ENCODE measurements around the gene TMIE.
A peak's percentile ranks its signal among the peaks of the same experiment; 100 is the strongest.

The TMIE gene

DNA sequence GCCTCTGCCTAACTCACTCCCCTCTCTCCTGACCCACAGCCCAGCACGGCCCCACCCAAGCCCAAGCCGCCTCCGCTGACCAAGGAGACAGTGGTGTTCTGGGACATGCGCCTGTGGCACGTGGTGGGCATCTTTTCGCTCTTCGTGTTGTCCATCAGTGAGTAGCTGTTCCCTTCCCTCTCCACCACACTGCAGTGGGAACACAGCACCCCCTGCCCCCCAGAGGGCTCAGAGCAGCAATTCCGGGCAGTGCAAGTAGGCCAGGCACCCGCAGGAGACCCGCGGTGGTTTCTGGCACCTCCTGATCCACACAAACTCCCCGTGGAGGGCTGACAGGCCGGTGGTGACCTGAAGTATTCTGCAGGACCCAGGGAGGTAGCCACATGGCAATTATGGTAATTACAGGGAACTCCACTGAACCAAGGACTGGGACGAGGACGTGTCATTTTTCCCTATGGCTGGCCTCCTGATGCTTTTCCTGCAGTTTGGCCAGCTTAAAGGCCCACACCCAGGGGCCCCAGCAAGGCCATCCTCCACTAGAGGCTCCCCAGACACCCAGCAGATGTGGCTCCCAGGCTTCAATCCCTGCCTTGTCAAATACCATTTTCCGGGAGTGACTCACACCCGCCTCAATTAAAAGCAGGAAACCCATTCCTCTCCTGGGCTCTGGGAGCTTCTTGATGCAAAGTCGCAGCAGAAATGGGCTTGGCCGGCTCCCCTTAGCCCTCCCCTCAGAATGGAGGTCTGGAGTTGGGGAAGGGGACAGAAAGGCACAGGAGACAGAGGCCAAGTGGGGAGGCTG lies 4.8 kb downstream of the TMIE start:
- DNase-seq (ENCODE audit: low read depth, low spot score) = peak; percentile 33
- no peak overlapping the region for H3K4me3 ChIP-seq (ENCODE audit: low read depth, low read length)
- ChIA-PET CTCF (interaction anchor here (0.7 to 6.3 kb wide), 30 partner anchors 8 to 669 kb away, joined by 3 to 161 read pairs (median 5); partner anchors contain the start of gene PRSS50), POLR2A (interaction anchor here (0.7 kb wide), 1 partner anchor 140 kb away, joined by 3 read pairs; no protein-coding TSS in a partner anchor)
- TF ChIP-seq, protein P1, sequence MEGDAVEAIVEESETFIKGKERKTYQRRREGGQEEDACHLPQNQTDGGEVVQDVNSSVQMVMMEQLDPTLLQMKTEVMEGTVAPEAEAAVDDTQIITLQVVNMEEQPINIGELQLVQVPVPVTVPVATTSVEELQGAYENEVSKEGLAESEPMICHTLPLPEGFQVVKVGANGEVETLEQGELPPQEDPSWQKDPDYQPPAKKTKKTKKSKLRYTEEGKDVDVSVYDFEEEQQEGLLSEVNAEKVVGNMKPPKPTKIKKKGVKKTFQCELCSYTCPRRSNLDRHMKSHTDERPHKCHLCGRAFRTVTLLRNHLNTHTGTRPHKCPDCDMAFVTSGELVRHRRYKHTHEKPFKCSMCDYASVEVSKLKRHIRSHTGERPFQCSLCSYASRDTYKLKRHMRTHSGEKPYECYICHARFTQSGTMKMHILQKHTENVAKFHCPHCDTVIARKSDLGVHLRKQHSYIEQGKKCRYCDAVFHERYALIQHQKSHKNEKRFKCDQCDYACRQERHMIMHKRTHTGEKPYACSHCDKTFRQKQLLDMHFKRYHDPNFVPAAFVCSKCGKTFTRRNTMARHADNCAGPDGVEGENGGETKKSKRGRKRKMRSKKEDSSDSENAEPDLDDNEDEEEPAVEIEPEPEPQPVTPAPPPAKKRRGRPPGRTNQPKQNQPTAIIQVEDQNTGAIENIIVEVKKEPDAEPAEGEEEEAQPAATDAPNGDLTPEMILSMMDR (IDR thresholded peaks at IDR 0.05; ENCODE audit: insufficient read depth, low read length, missing control alignments) = peak; percentile 27

DNA sequence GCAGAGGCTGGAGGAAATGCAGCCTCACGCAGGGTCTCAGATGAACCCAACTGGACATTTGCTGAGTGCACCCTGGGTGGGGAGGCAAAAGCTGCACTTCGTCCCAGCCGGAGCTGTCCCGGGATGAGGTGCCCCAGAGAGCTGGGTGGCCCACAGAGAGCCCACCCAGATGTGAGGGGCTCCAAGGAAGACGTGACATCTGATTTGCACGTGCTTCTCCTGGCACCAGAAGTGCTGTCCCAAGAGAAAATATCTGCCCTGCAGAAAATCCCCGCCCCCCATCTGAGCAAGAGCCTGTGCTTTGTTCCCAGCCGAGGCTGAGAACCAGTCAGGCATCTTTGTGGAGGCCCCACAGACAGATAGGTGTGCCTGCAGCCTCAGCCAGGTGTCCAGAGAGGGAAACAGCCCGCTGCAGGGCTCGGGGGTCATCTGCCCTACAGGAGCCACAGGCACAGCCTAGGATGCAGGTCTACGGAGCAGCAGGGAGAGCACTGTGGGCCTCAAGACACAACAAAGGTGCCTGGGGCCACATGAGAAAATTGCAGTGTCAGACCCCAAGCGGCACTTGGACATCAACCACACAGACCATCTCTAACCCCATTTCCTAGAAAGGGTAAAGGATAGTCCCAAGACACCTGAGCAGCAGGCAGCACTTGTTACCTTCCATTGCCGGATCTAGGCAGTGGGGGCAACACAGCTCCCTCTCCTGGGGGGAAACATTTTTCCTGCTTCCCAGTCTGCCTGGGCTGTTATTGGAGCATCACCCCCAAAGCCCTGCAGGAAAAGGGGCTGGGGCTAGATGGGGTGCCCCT lies 5.8 kb downstream of the TMIE start:
- no peak overlapping the region for H3K4me3 ChIP-seq (ENCODE audit: low read depth, low read length)
- no peak for DNase-seq (ENCODE audit: low read depth, low spot score)
- POLR2A ChIA-PET = no interaction called here
- TF ChIP-seq, protein P1 (IDR thresholded peaks at IDR 0.05; ENCODE audit: insufficient read depth, low read length, missing control alignments) = no peak
- CTCF ChIA-PET = interaction anchor here (0.8 to 6.3 kb wide), 16 partner anchors 9 to 663 kb away, joined by 3 to 161 read pairs (median 14); partner anchors contain the start of gene PRSS50

DNA sequence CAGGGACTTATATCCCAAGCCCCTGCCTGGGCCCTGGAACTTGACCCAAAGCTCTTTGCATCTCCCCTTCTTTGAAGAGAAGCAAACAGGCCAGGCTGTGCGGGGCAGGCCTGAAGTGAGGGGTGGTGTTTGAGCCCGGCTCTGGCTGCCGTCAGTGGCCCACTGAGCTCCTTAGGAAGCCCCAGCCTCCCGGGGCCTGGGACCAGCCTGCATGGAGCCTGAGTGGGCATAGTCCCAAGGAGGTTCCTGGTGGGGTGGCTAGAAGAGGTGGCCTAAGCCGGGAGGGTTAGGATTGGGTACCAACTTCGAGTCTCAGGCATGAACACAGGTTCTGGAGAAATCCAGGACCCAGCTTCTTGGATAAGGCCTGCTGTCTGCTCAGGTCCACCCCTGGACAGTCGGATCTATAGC lies 6.4 kb downstream of the TMIE start:
- ChIA-PET POLR2A (no interaction called here), CTCF (interaction anchor here (0.9 to 6.3 kb wide), 10 partner anchors 8 to 663 kb away, joined by 3 to 161 read pairs (median 29); partner anchors contain the start of gene PRSS50)
- H3K4me3 ChIP-seq (ENCODE audit: low read depth, low read length) = no peak overlapping the region
- TF ChIP-seq, protein P1 (IDR thresholded peaks at IDR 0.05; ENCODE audit: insufficient read depth, low read length, missing control alignments) = no peak
- no peak for DNase-seq (ENCODE audit: low read depth, low spot score)

DNA sequence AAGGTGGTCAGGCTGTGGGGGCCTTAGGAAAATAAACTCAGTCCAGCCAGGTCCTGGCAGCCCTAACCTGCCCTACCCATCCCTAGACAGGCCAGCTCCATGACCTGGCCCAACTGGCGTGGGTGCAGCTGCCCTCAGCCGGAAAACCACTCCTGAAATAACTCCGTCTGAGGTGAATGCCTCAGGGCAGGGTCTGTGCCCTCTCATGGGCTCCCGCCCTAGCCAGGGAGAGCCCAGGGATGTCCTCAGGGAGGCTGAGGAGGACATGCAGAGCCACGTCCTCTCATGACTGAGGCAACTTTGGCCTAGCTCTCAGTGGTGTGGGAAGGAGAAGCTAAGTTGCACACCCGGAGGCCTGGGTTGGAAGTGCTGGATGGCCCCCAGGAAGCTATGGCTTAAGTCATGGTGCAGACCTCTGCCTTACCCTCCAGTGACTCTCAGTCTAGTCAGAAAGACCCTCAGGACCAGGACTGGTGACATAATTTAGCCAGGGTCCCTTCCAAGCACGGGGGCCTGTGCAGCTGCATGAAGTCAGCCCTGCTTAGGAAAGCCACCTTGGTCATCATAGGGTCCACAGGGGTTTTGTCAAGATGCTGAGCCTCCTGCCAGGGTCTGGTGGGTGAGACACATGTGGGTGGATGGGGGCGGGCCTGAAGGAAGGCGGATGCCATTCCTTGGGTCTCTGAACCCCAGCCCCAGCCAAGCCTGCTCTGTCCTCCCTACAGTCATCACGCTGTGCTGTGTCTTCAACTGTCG lies 7.4 kb downstream of the TMIE start:
- TF ChIP-seq, protein P1 (IDR thresholded peaks at IDR 0.05; ENCODE audit: insufficient read depth, low read length, missing control alignments) = no peak
- no peak for DNase-seq (ENCODE audit: low read depth, low spot score)
- H3K4me3 ChIP-seq (ENCODE audit: low read depth, low read length) = no peak overlapping the region
- POLR2A ChIA-PET = no interaction called here
- CTCF ChIA-PET = interaction anchor here (0.6 to 6.3 kb wide), 8 partner anchors 11 to 219 kb away, joined by 3 to 161 read pairs (median 30); no protein-coding TSS in a partner anchor

DNA sequence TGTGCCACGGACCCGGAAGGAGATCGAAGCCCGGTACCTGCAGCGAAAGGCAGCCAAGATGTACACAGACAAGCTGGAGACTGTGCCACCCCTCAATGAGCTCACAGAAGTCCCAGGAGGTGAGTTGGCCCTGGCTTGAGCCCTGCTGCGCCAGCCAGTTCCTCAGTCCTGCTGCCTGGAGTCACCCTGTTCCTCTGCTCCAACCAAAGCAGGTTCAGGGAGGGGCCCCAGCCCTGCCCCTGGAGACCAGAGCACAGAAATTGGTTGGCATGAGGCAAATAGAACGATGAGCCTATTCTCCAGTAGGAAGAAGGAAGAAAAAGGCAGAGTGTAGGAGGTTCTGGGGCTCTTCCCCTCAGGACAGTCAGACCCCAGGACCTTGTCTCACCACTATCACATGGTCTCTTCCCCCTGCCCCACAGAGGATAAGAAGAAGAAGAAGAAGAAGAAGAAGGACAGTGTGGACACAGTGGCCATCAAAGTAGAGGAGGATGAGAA lies 8.0 kb downstream of the TMIE start:
- no peak overlapping the region for H3K4me3 ChIP-seq (ENCODE audit: low read depth, low read length)
- ChIA-PET CTCF (interaction anchor here (0.6 to 6.3 kb wide), 5 partner anchors 11 to 200 kb away, joined by 3 to 161 read pairs (median 32); no protein-coding TSS in a partner anchor), POLR2A (no interaction called here)
- TF ChIP-seq, protein P1 (IDR thresholded peaks at IDR 0.05; ENCODE audit: insufficient read depth, low read length, missing control alignments) = no peak
- no peak for DNase-seq (ENCODE audit: low read depth, low spot score)

Measured in AG04449 (cell line).